GM23338 (cell line): ENCODE results near the gene SNRPA. TPM values are rescaled to one million over a fixed set of nuclear protein-coding genes. Genes with fewer than 3 reads are reported as not detected.
A peak's percentile ranks its signal among the peaks of the same experiment; 100 is the strongest.

Experiments used
- ATAC-seq: fragments of 200-7000 bp; cut with Tn5 transposase; 3 replicates; pipeline ENCODE4 v1.9.1; 2020
- DNase-seq: peaks from one replicate; pipeline ENCODE4 v3.0.0-alpha.2; 2015; ENCODE audit warnings: low spot score
- H2AFZ ChIP-seq: fragments of 200-600 bp; sonication (generic); 2 replicates; pipeline ENCODE4 v1.8.0; 2016; ENCODE audit warnings: antibody characterized with exemption, mild to moderate bottlenecking, moderate library complexity
- H3F3A ChIP-seq: fragments of 200-600 bp; sonication (generic); replicated peaks from 2 replicates; pipeline ENCODE4 v1.8.0; 2017; ENCODE audit warnings: antibody characterized with exemption, mixed run types, low read depth
- H3K27ac ChIP-seq: fragments of 200-600 bp; sonication (generic); 2 replicates; pipeline ENCODE4 v1.6.1; 2016; ENCODE audit warnings: low read depth
- H3K27me3 ChIP-seq: fragments of 200-600 bp; sonication (generic); 2 replicates; pipeline ENCODE4 v1.8.0; 2016; ENCODE audit warnings: mild to moderate bottlenecking, mixed run types, moderate library complexity; ENCODE audit not compliant: insufficient read depth
- H3K36me3 ChIP-seq: fragments of 200-600 bp; sonication (generic); 2 replicates; pipeline ENCODE4 v1.8.0; 2016; ENCODE audit warnings: mild to moderate bottlenecking; ENCODE audit not compliant: insufficient read depth
- H3K4me1 ChIP-seq: fragments of 200-600 bp; sonication (generic); 2 replicates; pipeline ENCODE4 v1.8.0; 2016; ENCODE audit warnings: mild to moderate bottlenecking, moderate library complexity; ENCODE audit not compliant: insufficient read depth
- H3K4me2 ChIP-seq: fragments of 200-600 bp; sonication (generic); 2 replicates; pipeline ENCODE4 v1.7.1; 2017; ENCODE audit warnings: mixed run types
- H3K4me3 ChIP-seq: fragments of 200-600 bp; sonication (generic); 2 replicates; pipeline ENCODE4 v1.6.1; 2016; ENCODE audit warnings: mixed run types
- H3K79me2 ChIP-seq: fragments of 200-600 bp; sonication (generic); replicated peaks from 2 replicates; pipeline ENCODE4 v1.8.0; 2017; ENCODE audit warnings: mild to moderate bottlenecking; ENCODE audit not compliant: insufficient read depth
- H3K9me2 ChIP-seq: fragments of 200-600 bp; sonication (generic); 2 replicates; pipeline ENCODE4 v1.8.0; 2017; ENCODE audit not compliant: insufficient read depth
- H4K20me1 ChIP-seq: fragments of 200-600 bp; sonication (generic); replicated peaks from 2 replicates; pipeline ENCODE4 v1.8.0; 2017; ENCODE audit warnings: mild to moderate bottlenecking; ENCODE audit not compliant: insufficient read depth
- H3K27ac Mint-ChIP-seq: 2 replicates; pipeline ENCODE4 v1.8.0; 2020; ENCODE audit warnings: inconsistent platforms, mild to moderate bottlenecking, moderate library complexity, mixed read lengths
- H3K27me3 Mint-ChIP-seq: 3 replicates; pipeline ENCODE4 v1.8.0; 2022; ENCODE audit warnings: low read depth, mild to moderate bottlenecking, moderate library complexity, mixed read lengths, inconsistent platforms; ENCODE audit not compliant: insufficient read depth, poor library complexity
- H3K36me3 Mint-ChIP-seq: 3 replicates; pipeline ENCODE4 v1.8.0; 2021; ENCODE audit warnings: low read depth, mild to moderate bottlenecking, inconsistent platforms, moderate library complexity, mixed read lengths
- H3K4me1 Mint-ChIP-seq: 3 replicates; pipeline ENCODE4 v1.8.0; 2020; ENCODE audit warnings: mild to moderate bottlenecking, inconsistent platforms, mixed read lengths
- H3K4me3 Mint-ChIP-seq: 3 replicates; pipeline ENCODE4 v1.8.0; 2021; ENCODE audit warnings: moderate library complexity, mild to moderate bottlenecking, inconsistent platforms, mixed read lengths
- H3K9me3 Mint-ChIP-seq: 3 replicates; pipeline ENCODE4 v1.8.0; 2020; ENCODE audit warnings: moderate library complexity, mild to moderate bottlenecking, inconsistent platforms, mixed read lengths
- CREB1 ChIP-seq: fragments of 250-450 bp; sonication (Bioruptor Pico); IDR thresholded peaks from 2 replicates; pipeline ENCODE4 v1.5.0; 2020; ENCODE audit warnings: low read depth, mild to moderate bottlenecking, moderate library complexity
- CTCF ChIP-seq, 2 experiments: fragments of 200-600 bp in 1 of 2; sonication (generic) in 1 of 2; conservative IDR thresholded peaks; 2 replicates each; pipeline versions ENCODE4 v1.5.1 to v1.6.1; 2016 to 2017; ENCODE audit warnings: antibody characterized with exemption in 2 of 2, low read depth in 2 of 2, mild to moderate bottlenecking in 2 of 2, moderate library complexity in 1 of 2
- EZH2 ChIP-seq: fragments of 200-600 bp; sonication (generic); IDR thresholded peaks from one replicate; pipeline ENCODE4 v1.8.0; 2017; ENCODE audit warnings: antibody characterized with exemption, mild to moderate bottlenecking, low read depth; ENCODE audit not compliant: unreplicated experiment
- NANOG ChIP-seq: IDR thresholded peaks from 2 replicates; pipeline ENCODE4 v1.6.1; 2016; ENCODE audit warnings: antibody characterized with exemption, borderline replicate concordance
- POLR2AphosphoS5 ChIP-seq: IDR thresholded peaks from 2 replicates; pipeline ENCODE4 v1.6.1; 2016; ENCODE audit warnings: antibody characterized with exemption, low read depth
- STAT1 ChIP-seq: IDR thresholded peaks from one replicate; pipeline ENCODE4 v1.6.1; 2016; ENCODE audit warnings: antibody characterized with exemption; ENCODE audit not compliant: unreplicated experiment
- polyA plus RNA-seq: library from polyadenylated mRNA; unstranded; fragments of >200 nt; fragmentation: Nextera tagmentation; extraction: Ambion mirVana; gene quantifications from 2 replicates; pipeline ENCODE4 v1.2.1, GENCODE V29; 2016
- total RNA-seq: library from RNA; depleted of rRNA; stranded (reverse); fragments of >200 nt; shearing (Covaris generic); gene quantifications from 2 replicates; pipeline ENCODE4 v1.2.3, GENCODE V29; 2014

Gene SNRPA
- total and polyA plus RNA-seq, 2 experiments from 2014 or later, result 295 to 326 TPM

- Histone ChIP-seq H3K36me3 (0 out of 2 replicates have a peak, but pooled peaks cover 4% of the 10 kb centered on the region), H3F3A (peaks cover 15% of the 10 kb centered on the region), H3K79me2 (peaks cover 37% of the 10 kb centered on the region), H3K27me3 (no peaks in the 10 kb centered on the region), H2AFZ (peak overlapping the region; percentile 35; the same call in 1 of the 2 replicates), H3K4me2 (peak overlapping the region; percentile 77), H3K4me1 (peaks cover 28% of the 10 kb centered on the region), H4K20me1 (peaks cover 25% of the 10 kb centered on the region), H3K4me3 (peak overlapping the region; percentile 64), H3K9me2 (no peaks in the 10 kb centered on the region), H3K27ac (peak overlapping the region; percentile 94)
- peak; percentile 86 for ATAC-seq
- Mint-ChIP-seq H3K36me3 (peaks cover 32% of the 10 kb centered on the region), H3K4me3 (peak overlapping the region; percentile 91), H3K27ac (peak overlapping the region; percentile 99), H3K4me1 (peaks cover 31% of the 10 kb centered on the region), H3K27me3 (peaks cover 29% of the 10 kb centered on the region), H3K9me3 (no peaks in the 10 kb centered on the region)
- DNase-seq, result peak; percentile 92
- TF ChIP-seq CTCF (conservative IDR thresholded peaks at IDR 0.05; ENCODE audit: low read depth in 2 of 2), result peak; percentile 39 to 64
- TF ChIP-seq CREB1 (CRISPR knock-in tag), result peak; percentile 51; the same call in 1 of the 2 replicates
- TF ChIP-seq STAT1, result no peak
- TF ChIP-seq POLR2AphosphoS5, result peak; percentile 60; the same call in 1 of the 2 replicates
Measured at GRCh38 chr19:40797963-40798682, 47.1 kb downstream of the SNRPA start.

- Histone ChIP-seq H3K4me2 (peak within 1 kb of the TSS; percentile 95), H3K36me3 (peaks cover 4% of the 10 kb centered on the region; the same call in 1 of the 2 replicates), H2AFZ (0 out of 2 replicates have a peak within 1 kb of the TSS, but pooled peaks have one; percentile 2), H3K4me3 (peak within 1 kb of the TSS; percentile 89), H3K4me1 (peaks cover 36% of the 10 kb centered on the region), H3K79me2 (peaks cover 45% of the 10 kb centered on the region), H4K20me1 (peaks cover 33% of the 10 kb centered on the region), H3F3A (peaks cover 19% of the 10 kb centered on the region), H3K27me3 (no peaks in the 10 kb centered on the region), H3K9me2 (no peaks in the 10 kb centered on the region), H3K27ac (peak within 1 kb of the TSS; percentile 94)
- Mint-ChIP-seq H3K36me3 (peaks cover 38% of the 10 kb centered on the region), H3K9me3 (no peaks in the 10 kb centered on the region), H3K27ac (peak within 1 kb of the TSS; percentile 99), H3K4me3 (peak within 1 kb of the TSS; percentile 95), H3K4me1 (peaks cover 39% of the 10 kb centered on the region), H3K27me3 (peaks cover 34% of the 10 kb centered on the region)
- TF ChIP-seq NANOG (no peak), POLR2AphosphoS5 (0 out of 2 replicates have a peak, but pooled peaks have one; percentile 25), CREB1 (CRISPR knock-in tag) (peak; percentile 52; the same call in 1 of the 2 replicates), EZH2 (no peak)
- ATAC-seq (peak; percentile 80), DNase-seq (peak; percentile 100)
Measured at GRCh38 chr19:40798683-40799557, 47.9 kb downstream of the SNRPA start, which contains the start of gene EGLN2. EGLN2 (plus strand) TSS chr19:40799191; CDS start chr19:40800573, 1,382 bp downstream.
